A549 (cell line): Measurements from ENCODE around the gene PRKN. TPM values are rescaled to one million over a fixed set of nuclear protein-coding genes. Genes with fewer than 3 reads are reported as not detected.

Experiments
- ATAC-seq, 2 experiments: fragments of 200-7000 bp in 1 of 2; fragments of >200 bp in 1 of 2; cut with Nextera tagmentation in 1 of 2; cut with Tn5 transposase in 1 of 2; 3 replicates each; pipeline versions ENCODE4 v1.8.0 to v1.9.1; 2018 to 2020; ENCODE audit warnings: mild to moderate bottlenecking in 1 of 2, moderate library complexity in 1 of 2
- CTCF ChIA-PET: fragments of 300-600 bp; sonication (Branson Sonifier 250); formaldehyde crosslinking; extraction: SDS; loops from one replicate; lab custom pipeline; 2021; ENCODE audit warnings: antibody characterized with exemption, inconsistent platforms; lab: Yijun Ruan, JAX
- POLR2A ChIA-PET: fragments of 350-600 bp; formaldehyde crosslinking; extraction: SDS; loops from one replicate; lab custom pipeline; 2021; ENCODE audit warnings: antibody characterized with exemption, inconsistent platforms; lab: Yijun Ruan, JAX
- DNase-seq, 2 experiments: peaks; one replicate each; pipeline versions ENCODE4 v3.0.0 to v3.0.0-alpha.2; 2011 to 2016; ENCODE audit warnings: low read depth in 1 of 2, low spot score in 1 of 2
- FAIRE-seq: peaks from 2 replicates; lab custom pipeline; 2011; peaks lifted over from hg19 to GRCh38; lab: Jason Lieb, UNC
- H3K27ac ChIP-seq, 2 experiments: fragments of >200 bp; sonication (Bioruptor Twin); formaldehyde crosslinking; 3 replicates each; pipeline ENCODE4 v1.5.1; 2016 to 2017
- H3K4me1 ChIP-seq: fragments of >200 bp; sonication (Bioruptor Twin); formaldehyde crosslinking; 3 replicates; pipeline ENCODE4 v1.6.1; 2016
- H3K4me2 ChIP-seq: fragments of >200 bp; sonication (Bioruptor Twin); formaldehyde crosslinking; 3 replicates; pipeline ENCODE4 v1.6.1; 2016
- H3K4me3 ChIP-seq: fragments of >200 bp; sonication (Bioruptor Twin); formaldehyde crosslinking; 3 replicates; pipeline ENCODE4 v1.5.1; 2016
- H3K9me3 ChIP-seq: fragments of >200 bp; sonication (Bioruptor Twin); formaldehyde crosslinking; 3 replicates; pipeline ENCODE4 v1.6.1; 2016
- ATOH8 ChIP-seq: fragments of 250-450 bp; sonication (Bioruptor Pico); IDR thresholded peaks from 2 replicates; pipeline ENCODE4 v1.5.0; 2020; ENCODE audit warnings: low read depth, mild to moderate bottlenecking, moderate library complexity
- CHD2 ChIP-seq: fragments of 150-350 bp; IDR thresholded peaks from 2 replicates; pipeline ENCODE4 v1.6.1; 2014; ENCODE audit warnings: low read length; ENCODE audit not compliant: partially characterized antibody
- CHD4 ChIP-seq: fragments of 200-600 bp; sonication (generic); IDR thresholded peaks from 2 replicates; pipeline ENCODE4 v1.6.1; 2016; ENCODE audit warnings: antibody characterized with exemption, mild to moderate bottlenecking, borderline replicate concordance
- E2F6 ChIP-seq: IDR thresholded peaks from 2 replicates; pipeline ENCODE4 v1.6.1; 2012; ENCODE audit warnings: low read depth, borderline replicate concordance
- EHF ChIP-seq: fragments of 250-450 bp; sonication (Bioruptor Pico); IDR thresholded peaks from 2 replicates; pipeline ENCODE4 v1.5.0; 2020; ENCODE audit warnings: mild to moderate bottlenecking
- EHMT2 ChIP-seq: fragments of 200-600 bp; sonication (generic); IDR thresholded peaks from 2 replicates; pipeline ENCODE4 v1.6.1; 2016; ENCODE audit warnings: antibody characterized with exemption, low read depth, mild to moderate bottlenecking, moderate library complexity
- ELK1 ChIP-seq: fragments of 150-350 bp; IDR thresholded peaks from 2 replicates; pipeline ENCODE4 v1.6.1; 2014; ENCODE audit warnings: low read depth, mild to moderate bottlenecking, low read length
- ESRRA ChIP-seq: fragments of 150-350 bp; IDR thresholded peaks from 2 replicates; pipeline ENCODE4 v1.6.1; 2014; ENCODE audit warnings: mild to moderate bottlenecking, low read length, borderline replicate concordance
- FOSL2 ChIP-seq, 2 experiments: fragments of 450-650 bp in 1 of 2; fragments of >200 bp in 1 of 2; sonication (Bioruptor Twin) in 1 of 2; formaldehyde crosslinking; IDR thresholded peaks; 2 replicates each; pipeline versions ENCODE4 v1.5.0 to v1.6.1; 2016 to 2020; ENCODE audit warnings: mild to moderate bottlenecking in 1 of 2, moderate library complexity in 1 of 2
- FOXS1 ChIP-seq: fragments of 250-450 bp; sonication (Bioruptor Pico); IDR thresholded peaks from 2 replicates; pipeline ENCODE4 v1.5.0; 2020; ENCODE audit warnings: mild to moderate bottlenecking, moderate library complexity
- HOXB13 ChIP-seq: fragments of 250-450 bp; sonication (Bioruptor Pico); IDR thresholded peaks from 2 replicates; pipeline ENCODE4 v1.5.0; 2020; ENCODE audit warnings: low read depth, mild to moderate bottlenecking, moderate library complexity
- JUN ChIP-seq, 2 experiments: fragments of >200 bp; sonication (Bioruptor Twin); formaldehyde crosslinking; IDR thresholded peaks; 2 replicates in 1 of 2; 3 replicates in 1 of 2; pipeline ENCODE4 v1.6.1; 2016 to 2017
- KDM1A ChIP-seq: fragments of 200-600 bp; sonication (generic); IDR thresholded peaks from 2 replicates; pipeline ENCODE4 v1.6.1; 2016; ENCODE audit warnings: low read depth, mild to moderate bottlenecking
- KDM5A ChIP-seq: fragments of 200-600 bp; sonication (generic); IDR thresholded peaks from 2 replicates; pipeline ENCODE4 v1.6.1; 2016; ENCODE audit warnings: antibody characterized with exemption, mild to moderate bottlenecking
- MAFK ChIP-seq: fragments of 450-650 bp; IDR thresholded peaks from 2 replicates; pipeline ENCODE4 v1.6.1; 2014; ENCODE audit not compliant: partially characterized antibody
- MYC ChIP-seq: IDR thresholded peaks from 2 replicates; pipeline ENCODE4 v1.6.1; 2012; ENCODE audit warnings: mild to moderate bottlenecking, inconsistent platforms, low read length, improper control_type of control experiment, borderline replicate concordance
- POLR2AphosphoS2 ChIP-seq: conservative IDR thresholded peaks from 2 replicates; pipeline ENCODE4 v1.6.1; 2012; ENCODE audit warnings: low read length, improper control_type of control experiment, inconsistent platforms
- RCOR1 ChIP-seq: fragments of 150-350 bp; IDR thresholded peaks from 2 replicates; pipeline ENCODE4 v1.6.1; 2014; ENCODE audit warnings: antibody characterized with exemption, low read length, low read depth
- REST ChIP-seq: fragments of 200-600 bp; sonication (generic); IDR thresholded peaks from 2 replicates; pipeline ENCODE4 v1.6.1; 2016; ENCODE audit warnings: antibody characterized with exemption, mild to moderate bottlenecking, moderate library complexity
- RFX5 ChIP-seq: fragments of 450-650 bp; IDR thresholded peaks from 2 replicates; pipeline ENCODE4 v1.7.1; 2014; ENCODE audit warnings: antibody characterized with exemption, mild to moderate bottlenecking, moderate library complexity
- SREBF2 ChIP-seq: fragments of 450-650 bp; IDR thresholded peaks from 2 replicates; pipeline ENCODE4 v1.6.1; 2014; ENCODE audit warnings: mild to moderate bottlenecking, moderate library complexity
- TP53 ChIP-seq: fragments of 250-450 bp; sonication (Bioruptor Pico); IDR thresholded peaks from 2 replicates; pipeline ENCODE4 v1.5.0; 2021; ENCODE audit warnings: mild to moderate bottlenecking, moderate library complexity
- ZNF302 ChIP-seq: fragments of 250-450 bp; sonication (Bioruptor Pico); IDR thresholded peaks from 2 replicates; pipeline ENCODE4 v1.9.0; 2021; ENCODE audit warnings: inconsistent platforms, mild to moderate bottlenecking, moderate library complexity
- WGBS: methylation state at CpG from one replicate; pipeline ENCODE4 v1.1.6; 2017; ENCODE audit errors: missing lambda C conversion rate; 5-methylcytosine and 5-hydroxymethylcytosine counted together
- polyA plus RNA-seq, 4 experiments: library from polyadenylated mRNA; depleted of rRNA in 3 of 4; stranded (reverse); fragments of >200 nt; fragmentation: RNase III in 1 of 4; extraction: RNeasy Plus Mini Kit Qiagen cat#74134 plus additional on column Dnase treatment in 1 of 4; gene quantifications; 2 replicates in 3 of 4; 3 replicates in 1 of 4; pipeline ENCODE4 v1.2.3, GENCODE V29; 2011 to 2017

Gene PRKN
- polyA plus RNA-seq, 2 of the 4 experiments (the other 2 are of a cell fraction), result 0.36 to 0.39 TPM

- FAIRE-seq, result no peak
- TF ChIP-seq EHMT2 (no peak), FOSL2 (IDR thresholded peaks at IDR 0.05) (no peak), FOSL2 (CRISPR knock-in tag; IDR thresholded peaks at IDR 0.05) (no peak), REST (no peak), SREBF2 (no peak), KDM5A (no peak), JUN (IDR thresholded peaks at IDR 0.05) (no peak), ESRRA (no peak), MYC (no peak), TP53 (CRISPR knock-in tag) (no peak), MAFK (no peak), HOXB13 (no peak), POLR2AphosphoS2 (no peak)
- POLR2A ChIA-PET, result no interaction called here
- no peaks in the 10 kb centered on the region for H3K4me1 ChIP-seq
- H3K27ac ChIP-seq, result no peak overlapping the region
- H3K4me2 ChIP-seq, result no peak overlapping the region
- DNase-seq, result no peak
- no peak for ATAC-seq
- no peak overlapping the region for H3K4me3 ChIP-seq
- CTCF ChIA-PET, result interaction anchor here (0.5 kb wide), 1 partner anchor 9 kb away, joined by 3 read pairs; no protein-coding TSS in a partner anchor
- H3K9me3 ChIP-seq, result no peaks in the 10 kb centered on the region
- WGBS, result 21% methylated on average over 3 of the region's 3 CpGs
These were observed 1149.1 kb downstream of the PRKN start for GRCh38 chr6:161578478-161578877.

GRCh38 chr6:161575523-161576254 lies 1151.9 kb downstream of the PRKN start:
- ChIA-PET CTCF (interaction anchor here (0.6 to 0.8 kb wide), 2 partner anchors 11 to 18 kb away, joined by 3 read pairs; no protein-coding TSS in a partner anchor), POLR2A (no interaction called here)
- no peaks in the 10 kb centered on the region for H3K4me1 ChIP-seq
- no peak overlapping the region for H3K4me2 ChIP-seq
- no peak for ATAC-seq
- H3K4me3 ChIP-seq, result no peak overlapping the region
- no peak overlapping the region for H3K27ac ChIP-seq
- WGBS, result 59% methylated on average over 13 of the region's 13 CpGs
- no peaks in the 10 kb centered on the region for H3K9me3 ChIP-seq
- DNase-seq, result no peak
- TF ChIP-seq MAFK (no peak), CHD4 (no peak), CHD2 (no peak), ATOH8 (CRISPR knock-in tag) (no peak), FOXS1 (CRISPR knock-in tag) (no peak), ELK1 (no peak), EHF (no peak), KDM1A (no peak), RFX5 (no peak), ZNF302 (CRISPR knock-in tag) (no peak), RCOR1 (no peak), FOSL2 (IDR thresholded peaks at IDR 0.05) (no peak), FOSL2 (CRISPR knock-in tag; IDR thresholded peaks at IDR 0.05) (no peak), E2F6 (no peak)
- no peak for FAIRE-seq
